ENCODE data around the gene GM2A.

- TF ChIP-seq POLR2AphosphoS5 (IDR thresholded peaks at IDR 0.05) (no peak), CTCF (IDR thresholded peaks at IDR 0.05) (no peak), POLR2A (IDR thresholded peaks at IDR 0.05) (no peak)
Measured at GRCh38 chr5:151216781-151217180, 36.2 kb upstream of the GM2A start.
